Astrocyte (in vitro differentiated cells and primary cell): ENCODE data around the gene EFNA5. TPM values are rescaled to one million over a fixed set of nuclear protein-coding genes. Genes with fewer than 3 reads are reported as not detected.
A peak's percentile ranks its signal among the peaks of the same experiment; 100 is the strongest.

Source experiments
- DNase-seq: peaks from one replicate; pipeline ENCODE4 v3.0.0-alpha.2; 2010; ENCODE audit warnings: low read depth
- FAIRE-seq: peaks from 2 replicates; lab custom pipeline; 2011; peaks lifted over from hg19 to GRCh38; lab: Jason Lieb, UNC
- H2AFZ ChIP-seq: 2 replicates; pipeline ENCODE4 v1.6.0; 2012; ENCODE audit warnings: low read depth, low read length, inconsistent platforms
- H3K27ac ChIP-seq: 2 replicates; pipeline ENCODE4 v1.5.1; 2011; ENCODE audit warnings: low read depth, low read length, inconsistent platforms
- H3K27me3 ChIP-seq: 2 replicates; pipeline ENCODE4 v1.6.0; 2011; ENCODE audit warnings: low read length, inconsistent platforms; ENCODE audit not compliant: insufficient read depth
- H3K36me3 ChIP-seq: 2 replicates; pipeline ENCODE4 v1.5.1; 2011; ENCODE audit warnings: low read length, inconsistent platforms; ENCODE audit not compliant: insufficient read depth
- H3K4me1 ChIP-seq: 2 replicates; pipeline ENCODE4 v1.5.1; 2011; ENCODE audit warnings: low read length, inconsistent platforms; ENCODE audit not compliant: insufficient read depth
- H3K4me2 ChIP-seq: 2 replicates; pipeline ENCODE4 v1.6.0; 2012; ENCODE audit warnings: low read length, inconsistent platforms
- H3K4me3 ChIP-seq: 2 replicates; pipeline ENCODE4 v1.5.1; 2011; ENCODE audit warnings: low read depth, mild to moderate bottlenecking, low read length, inconsistent platforms; ENCODE audit not compliant: insufficient read depth
- H3K79me2 ChIP-seq: 2 replicates; pipeline ENCODE4 v1.6.0; 2012; ENCODE audit warnings: mild to moderate bottlenecking, low read length, inconsistent platforms; ENCODE audit not compliant: insufficient read depth
- H3K9ac ChIP-seq: 2 replicates; pipeline ENCODE4 v1.6.0; 2012; ENCODE audit warnings: mild to moderate bottlenecking, low read length, inconsistent platforms
- H3K9me3 ChIP-seq: 2 replicates; pipeline ENCODE4 v1.5.1; 2012; ENCODE audit warnings: low read depth, mild to moderate bottlenecking, low read length, inconsistent platforms; ENCODE audit not compliant: insufficient read depth
- H4K20me1 ChIP-seq: 2 replicates; pipeline ENCODE4 v1.6.0; 2012; ENCODE audit warnings: low read length, inconsistent platforms; ENCODE audit not compliant: insufficient read depth
- H3K27ac Mint-ChIP-seq: one replicate; pipeline ENCODE4 v1.8.0; 2021; ENCODE audit warnings: mild to moderate bottlenecking, mixed read lengths; ENCODE audit not compliant: unreplicated experiment
- H3K27me3 Mint-ChIP-seq: one replicate; pipeline ENCODE4 v1.8.0; 2021; ENCODE audit warnings: low read depth, mixed read lengths; ENCODE audit not compliant: unreplicated experiment
- H3K36me3 Mint-ChIP-seq: one replicate; pipeline ENCODE4 v1.8.0; 2021; ENCODE audit warnings: low read depth, mixed read lengths; ENCODE audit not compliant: unreplicated experiment
- H3K4me1 Mint-ChIP-seq: one replicate; pipeline ENCODE4 v1.8.0; 2021; ENCODE audit warnings: low read depth, mixed read lengths; ENCODE audit not compliant: unreplicated experiment
- H3K4me3 Mint-ChIP-seq: one replicate; pipeline ENCODE4 v1.8.0; 2021; ENCODE audit warnings: mild to moderate bottlenecking, moderate library complexity, mixed read lengths; ENCODE audit not compliant: unreplicated experiment
- H3K9me3 Mint-ChIP-seq: one replicate; pipeline ENCODE4 v1.8.0; 2021; ENCODE audit warnings: mild to moderate bottlenecking, mixed read lengths; ENCODE audit not compliant: unreplicated experiment
- CTCF ChIP-seq: IDR thresholded peaks from 2 replicates; pipeline ENCODE4 v1.5.1; 2011; ENCODE audit warnings: low read depth, mild to moderate bottlenecking, inconsistent platforms, low read length, moderate library complexity; ENCODE audit not compliant: insufficient read depth
- EZH2 ChIP-seq: IDR thresholded peaks from 2 replicates; pipeline ENCODE4 v1.6.1; 2012; ENCODE audit warnings: mild to moderate bottlenecking, low read length, inconsistent platforms; ENCODE audit not compliant: insufficient read depth
- total RNA-seq: library from RNA; stranded (reverse); gene quantifications from 2 replicates; pipeline ENCODE4 v1.2.1, GENCODE V29; 2021

Gene EFNA5
- total RNA-seq, 1 donor from 2014 or later, result 59.3 TPM

DNA sequence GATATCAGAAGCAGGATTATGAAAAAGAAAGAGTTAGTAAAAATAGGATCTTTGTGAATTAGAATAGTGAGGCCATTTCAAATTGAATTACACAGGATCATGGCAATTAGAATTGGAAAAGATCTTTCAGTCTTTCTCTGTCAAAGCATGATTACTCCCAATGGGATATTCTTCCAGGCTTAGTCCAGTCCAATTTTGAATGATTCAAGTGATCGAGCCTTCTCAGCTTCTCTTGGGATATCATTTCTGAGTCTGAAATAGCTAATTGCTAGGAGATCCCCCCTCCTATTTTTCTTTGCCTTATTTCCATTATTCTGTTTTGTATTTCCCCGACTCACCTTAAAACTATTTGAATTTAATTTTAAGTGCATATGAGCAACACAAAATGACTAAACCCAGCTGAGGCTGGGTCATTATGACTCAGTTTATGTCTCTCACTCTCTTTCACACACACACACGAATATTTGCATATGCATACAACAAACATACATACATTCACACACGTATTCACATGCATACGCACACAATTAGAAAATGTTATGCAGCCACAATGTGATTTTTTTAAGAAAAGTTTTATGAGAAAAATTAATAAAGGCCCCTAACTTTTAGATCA is 34.8 kb upstream of the EFNA5 start:
- H3K27ac Mint-ChIP-seq, result peak overlapping the region; percentile 41
- Histone ChIP-seq H3K27ac (peak overlapping the region; percentile 3), H3K4me3 (peak overlapping the region; percentile 38)

GRCh38 chr5:107704681-107705401 is 34.1 kb upstream of the EFNA5 start:
- Histone ChIP-seq H3K79me2 (no peaks in the 10 kb centered on the region), H3K9ac (peak overlapping the region; percentile 42), H3K4me2 (peak overlapping the region; percentile 79), H3K27me3 (no peaks in the 10 kb centered on the region), H3K4me3 (peak overlapping the region; percentile 38), H2AFZ (peak overlapping the region; percentile 70), H3K36me3 (no peaks in the 10 kb centered on the region), H3K4me1 (peaks cover 8% of the 10 kb centered on the region), H4K20me1 (no peaks in the 10 kb centered on the region), H3K27ac (peak overlapping the region; percentile 3), H3K9me3 (peaks cover 3% of the 10 kb centered on the region)
- Mint-ChIP-seq H3K4me1 (peaks cover 8% of the 10 kb centered on the region), H3K4me3 (no peak overlapping the region), H3K36me3 (no peaks in the 10 kb centered on the region), H3K27me3 (no peaks in the 10 kb centered on the region), H3K9me3 (peaks cover 5% of the 10 kb centered on the region), H3K27ac (peak overlapping the region; percentile 41)
- no peak for TF ChIP-seq EZH2
- TF ChIP-seq CTCF, result no peak
- DNase-seq (peak; percentile 6), FAIRE-seq (no peak)

More for the DNA sequence above, 34.8 kb upstream of the EFNA5 start:
- Histone ChIP-seq H4K20me1 (no peaks in the 10 kb centered on the region), H3K36me3 (no peaks in the 10 kb centered on the region), H3K27me3 (no peaks in the 10 kb centered on the region), H3K4me1 (peaks cover 8% of the 10 kb centered on the region), H2AFZ (peak overlapping the region; percentile 70), H3K9ac (peak overlapping the region; percentile 42), H3K79me2 (no peaks in the 10 kb centered on the region), H3K4me2 (peak overlapping the region; percentile 79), H3K9me3 (peaks cover 3% of the 10 kb centered on the region)
- peak; percentile 70 for DNase-seq
- TF ChIP-seq EZH2 (no peak), CTCF (no peak)
- Mint-ChIP-seq H3K4me1 (peaks cover 8% of the 10 kb centered on the region), H3K36me3 (no peaks in the 10 kb centered on the region), H3K27me3 (no peaks in the 10 kb centered on the region), H3K4me3 (no peak overlapping the region), H3K9me3 (peaks cover 5% of the 10 kb centered on the region)
- no peak for FAIRE-seq

DNA sequence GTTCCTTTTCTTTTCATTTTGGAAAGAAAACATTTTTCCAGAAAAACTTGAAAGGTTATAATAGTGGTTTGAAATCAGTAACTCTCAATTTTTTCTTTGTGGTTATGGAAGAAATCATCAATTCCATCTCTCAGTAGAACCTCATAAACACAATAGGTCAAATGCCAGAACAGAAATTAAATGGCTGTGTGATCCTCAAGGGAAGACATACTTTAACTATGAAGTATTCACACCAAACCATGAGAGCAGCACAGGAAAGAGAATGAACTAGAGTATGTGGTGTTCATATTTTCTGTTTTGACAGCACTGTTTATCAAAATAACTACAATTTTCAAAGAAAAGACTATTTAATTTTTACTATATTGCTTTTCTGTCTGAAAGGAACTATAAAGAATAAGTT is 29.7 kb upstream of the EFNA5 start:
- TF ChIP-seq EZH2, result no peak
- TF ChIP-seq CTCF, result no peak
- Histone ChIP-seq H3K4me1 (peaks cover 8% of the 10 kb centered on the region), H3K27ac (no peak overlapping the region), H3K27me3 (no peaks in the 10 kb centered on the region), H3K79me2 (no peaks in the 10 kb centered on the region), H3K36me3 (no peaks in the 10 kb centered on the region), H3K9ac (no peak overlapping the region), H2AFZ (no peak overlapping the region), H3K9me3 (no peaks in the 10 kb centered on the region), H3K4me3 (no peak overlapping the region), H4K20me1 (no peaks in the 10 kb centered on the region), H3K4me2 (no peak overlapping the region)
- Mint-ChIP-seq H3K27me3 (no peaks in the 10 kb centered on the region), H3K27ac (no peak overlapping the region), H3K4me3 (no peak overlapping the region), H3K9me3 (peaks cover 2% of the 10 kb centered on the region), H3K36me3 (no peaks in the 10 kb centered on the region), H3K4me1 (peaks cover 5% of the 10 kb centered on the region)
- FAIRE-seq, result no peak
- DNase-seq, result no peak
